NCI-H1417 (cell line): ENCODE results near the gene SDR9C7.

Source experiments
- DNase-seq, 3 experiments: peaks; one replicate each; lab custom pipeline; 2025; lab: John Stamatoyannopoulos, UW

The SDR9C7 gene

GRCh38 chr12:56877195-56878009 is 56.8 kb downstream of the SDR9C7 start:
- no peak for DNase-seq

- DNase-seq: no peak
Measured at GRCh38 chr12:56874821-56875220, 59.4 kb downstream of the SDR9C7 start.

GRCh38 chr12:56873382-56873781 is 60.8 kb downstream of the SDR9C7 start:
- DNase-seq: no peak
